Measurements from ENCODE around the gene CALY.

CALY gene

GRCh38 chr10:133311570-133311969, 25.1 kb downstream of the CALY start:
- DNase-seq (ENCODE audit: low read depth in 2 of 2) = no peak

DNA sequence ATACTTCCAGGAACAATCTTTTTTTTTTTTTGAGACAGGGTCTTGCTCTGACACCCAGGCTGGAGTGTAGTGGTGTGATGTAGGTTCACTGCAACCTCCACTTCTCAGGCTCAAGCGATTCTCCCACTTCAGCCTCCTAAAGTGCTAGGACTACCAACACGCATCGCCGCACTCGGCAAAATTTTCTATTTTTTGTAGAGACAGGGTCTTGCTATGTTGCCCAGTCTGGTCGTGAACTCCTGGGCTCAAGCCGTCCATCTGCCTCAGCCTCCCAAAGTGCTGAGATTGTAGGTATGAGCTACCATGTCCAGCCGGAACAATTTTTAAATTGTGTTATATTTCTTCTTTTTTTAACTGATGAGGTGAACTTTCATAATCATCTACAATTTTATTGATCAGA, 25.9 kb downstream of the CALY start:
- DNase-seq (ENCODE audit: low read depth in 2 of 2) = no peak

- DNase-seq (ENCODE audit: low read depth in 2 of 2) = no peak
These were observed 26.3 kb downstream of the CALY start for GRCh38 chr10:133310399-133310755.

DNA sequence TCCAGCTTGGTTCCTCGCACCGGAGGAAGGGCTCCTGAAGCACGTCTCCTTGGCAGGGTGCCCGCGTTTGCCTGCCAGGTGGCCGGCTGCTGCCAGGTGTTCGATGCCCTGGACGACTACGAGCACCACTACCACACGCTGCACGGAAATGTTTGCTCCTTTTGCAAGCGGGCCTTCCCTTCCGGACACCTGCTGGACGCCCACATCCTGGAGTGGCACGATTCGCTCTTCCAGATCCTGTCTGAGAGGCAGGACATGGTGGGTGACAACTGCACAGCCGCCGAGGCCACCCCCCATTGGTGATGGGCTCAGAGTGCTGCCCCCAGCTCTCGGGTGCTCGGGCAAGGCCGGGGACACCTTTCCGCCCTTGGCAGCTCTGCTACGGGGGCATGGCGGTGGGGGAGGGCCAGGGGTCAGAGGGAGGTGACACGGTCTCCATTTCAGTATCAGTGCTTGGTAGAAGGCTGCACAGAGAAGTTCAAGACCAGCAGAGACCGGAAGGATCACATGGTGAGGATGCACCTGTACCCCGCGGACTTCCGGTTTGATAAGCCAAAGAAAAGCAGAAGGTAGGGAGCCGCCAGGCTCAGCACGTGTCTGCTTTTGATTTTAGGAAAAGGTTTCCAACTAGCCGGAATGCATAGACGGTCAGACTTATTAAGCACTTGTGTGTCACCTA, 26.8 kb downstream of the CALY start:
- no peak for DNase-seq (ENCODE audit: low read depth in 2 of 2)

- DNase-seq (ENCODE audit: low read depth in 2 of 2) = peak; percentile 62 to 70
These were observed 27.5 kb downstream of the CALY start for GRCh38 chr10:133309100-133309719.

DNA sequence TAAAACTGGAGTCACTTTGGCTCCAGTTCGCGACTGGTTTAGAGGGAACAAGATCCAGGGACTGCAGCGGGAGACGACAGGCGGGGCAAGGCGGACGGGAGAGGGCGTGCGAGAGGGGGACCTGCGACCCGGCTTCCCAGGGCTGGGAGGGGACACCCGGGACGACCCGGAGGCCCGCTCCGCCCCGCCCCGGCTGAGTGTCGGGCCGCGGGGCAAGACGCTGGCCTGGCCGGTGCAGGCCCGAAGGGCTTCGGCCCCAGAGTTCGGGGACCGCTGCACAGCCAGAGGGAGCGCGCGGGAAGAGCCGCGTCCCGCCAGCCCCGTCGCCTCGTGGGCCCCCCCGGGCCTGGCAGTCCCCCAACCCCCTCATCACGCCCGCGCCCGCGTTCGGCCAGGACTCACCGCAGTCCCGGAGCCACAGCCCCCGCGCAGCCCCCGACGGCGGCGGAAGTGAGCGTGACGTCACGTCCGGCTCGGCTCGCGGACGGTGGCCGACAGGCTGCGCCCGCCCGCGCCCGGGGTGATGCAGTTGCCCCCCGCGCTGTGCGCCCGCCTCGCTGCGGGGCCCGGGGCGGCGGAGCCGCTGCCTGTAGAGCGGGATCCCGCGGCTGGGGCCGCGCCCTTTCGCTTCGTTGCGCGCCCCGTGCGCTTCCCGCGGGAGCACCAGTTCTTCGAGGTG, 28.1 kb downstream of the CALY start, which contains the start of the genes TUBGCP2 and ZNF511:
TSS of gene TUBGCP2 (minus strand) at position 452 of the 679 bp plus-strand sequence. CDS start 5,931 bp downstream, outside the sequence.
TSS of gene ZNF511 (plus strand) at position 494 of the 679 bp plus-strand sequence. CDS start at position 524, 30 bp downstream.
- peak; percentile 55 to 66 for DNase-seq (ENCODE audit: low read depth in 2 of 2)

GRCh38 chr10:133307776-133308420, 28.8 kb downstream of the CALY start:
- DNase-seq (ENCODE audit: low read depth in 2 of 2) = no peak

DNA sequence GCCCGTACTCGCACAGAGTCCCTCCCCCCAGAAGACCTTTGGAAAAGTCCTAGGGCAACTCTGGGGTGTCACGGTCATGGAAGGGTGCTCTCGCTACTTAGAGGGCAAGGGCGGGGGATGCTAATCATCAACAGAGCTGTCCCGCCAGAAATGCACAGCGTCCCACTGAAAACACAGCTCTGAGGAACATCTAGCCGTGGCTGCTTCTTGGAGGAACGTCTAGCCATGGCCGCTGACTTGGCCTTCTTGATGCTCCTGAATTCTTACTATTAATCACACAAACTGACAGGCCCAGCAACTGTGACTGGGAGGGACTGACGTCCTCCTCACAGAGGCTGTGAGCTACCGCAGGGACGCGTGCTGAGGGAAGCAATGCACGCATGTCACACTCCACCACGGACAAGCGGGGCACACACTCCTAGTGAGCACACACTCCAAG, 29.7 kb downstream of the CALY start:
- no peak for DNase-seq (ENCODE audit: low read depth in 2 of 2)

- DNase-seq (ENCODE audit: low read depth in 2 of 2) = no peak
These were observed 30.6 kb downstream of the CALY start for GRCh38 chr10:133306097-133306476.

GRCh38 chr10:133303206-133303605, 33.5 kb downstream of the CALY start:
- no peak for DNase-seq (ENCODE audit: low read depth in 2 of 2)

DNA sequence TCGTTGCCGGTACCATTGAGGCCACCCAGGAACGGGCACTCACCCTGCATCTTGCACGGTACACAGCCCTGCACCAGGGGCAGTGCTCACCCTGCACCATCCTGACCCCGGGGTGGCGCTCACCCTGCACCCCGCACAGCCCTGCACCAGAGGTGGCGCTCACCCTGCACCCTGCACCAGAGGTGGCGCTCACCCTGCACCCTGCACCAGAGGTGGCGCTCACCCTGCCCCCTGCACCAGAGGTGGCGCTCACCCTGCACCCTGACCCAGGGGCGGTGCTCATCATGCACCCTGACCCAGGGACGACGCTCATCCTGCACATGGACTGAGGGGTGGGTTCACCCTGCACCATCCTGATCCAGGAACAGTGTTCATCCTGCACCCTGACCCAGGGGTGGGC, 34.5 kb downstream of the CALY start:
- DNase-seq (ENCODE audit: low read depth in 2 of 2) = no peak

DNA sequence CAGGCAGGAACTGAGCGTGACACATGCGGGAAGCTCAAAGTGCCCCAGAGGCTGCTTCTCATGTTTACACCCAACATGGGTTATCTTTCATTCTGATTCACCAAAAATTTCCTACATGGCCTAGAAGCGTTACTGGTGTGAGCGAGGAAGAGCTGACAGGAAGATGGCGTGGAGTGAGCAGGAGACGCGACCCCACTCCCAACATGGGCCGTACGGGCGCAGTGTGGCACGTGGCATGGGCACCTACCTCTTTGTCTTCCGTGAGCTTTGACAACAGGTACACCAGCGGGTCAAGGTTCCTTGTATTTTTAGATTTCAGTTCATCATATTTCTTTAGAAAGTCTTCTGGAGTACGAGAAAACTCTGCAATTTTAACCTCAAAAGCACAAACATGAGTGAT, 37.0 kb downstream of the CALY start:
- no peak for DNase-seq (ENCODE audit: low read depth in 2 of 2)

DNA sequence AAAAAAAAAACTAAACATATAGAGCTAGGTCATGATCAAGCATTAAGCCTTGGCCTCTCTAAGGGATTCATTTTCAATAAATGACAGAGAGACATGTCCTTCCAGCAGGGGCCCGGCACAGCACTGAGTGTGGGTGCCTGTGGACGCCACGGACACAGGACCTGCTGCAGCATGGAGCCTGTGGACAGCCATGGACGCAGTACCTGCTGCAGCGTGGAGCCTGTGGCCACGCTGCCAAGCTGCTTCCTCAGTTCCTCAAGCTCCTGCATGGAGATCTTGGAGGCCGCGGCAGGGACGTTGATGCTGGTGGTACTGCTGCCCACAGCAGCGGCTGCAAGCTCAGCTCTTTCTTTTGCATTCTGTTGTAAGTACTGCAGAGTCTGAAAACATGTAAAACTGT, 37.5 kb downstream of the CALY start:
- DNase-seq (ENCODE audit: low read depth in 2 of 2) = no peak

DNA sequence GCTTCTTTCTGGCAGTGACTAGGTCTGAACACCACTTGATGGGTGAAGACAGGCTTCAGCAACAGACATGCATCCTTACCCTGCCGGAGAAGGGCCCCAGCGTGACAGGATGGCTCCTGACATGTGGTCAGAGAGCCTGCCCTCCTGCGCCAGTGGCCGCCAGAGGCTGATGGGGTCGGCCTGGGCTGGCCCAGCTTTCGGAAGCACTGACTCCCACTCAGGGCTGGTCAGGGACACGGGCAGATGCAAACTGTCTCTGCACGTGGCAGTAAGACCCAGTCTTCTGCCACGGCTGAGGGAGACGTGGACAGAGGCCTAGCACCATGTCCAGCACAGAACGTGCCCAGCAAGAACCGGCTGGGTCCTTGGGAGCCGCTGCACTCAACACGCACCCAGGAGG, 38.2 kb downstream of the CALY start:
- DNase-seq (ENCODE audit: low read depth in 2 of 2) = no peak

- no peak for DNase-seq (ENCODE audit: low read depth in 2 of 2)
These were observed 39.2 kb downstream of the CALY start for GRCh38 chr10:133297504-133297903.

DNA sequence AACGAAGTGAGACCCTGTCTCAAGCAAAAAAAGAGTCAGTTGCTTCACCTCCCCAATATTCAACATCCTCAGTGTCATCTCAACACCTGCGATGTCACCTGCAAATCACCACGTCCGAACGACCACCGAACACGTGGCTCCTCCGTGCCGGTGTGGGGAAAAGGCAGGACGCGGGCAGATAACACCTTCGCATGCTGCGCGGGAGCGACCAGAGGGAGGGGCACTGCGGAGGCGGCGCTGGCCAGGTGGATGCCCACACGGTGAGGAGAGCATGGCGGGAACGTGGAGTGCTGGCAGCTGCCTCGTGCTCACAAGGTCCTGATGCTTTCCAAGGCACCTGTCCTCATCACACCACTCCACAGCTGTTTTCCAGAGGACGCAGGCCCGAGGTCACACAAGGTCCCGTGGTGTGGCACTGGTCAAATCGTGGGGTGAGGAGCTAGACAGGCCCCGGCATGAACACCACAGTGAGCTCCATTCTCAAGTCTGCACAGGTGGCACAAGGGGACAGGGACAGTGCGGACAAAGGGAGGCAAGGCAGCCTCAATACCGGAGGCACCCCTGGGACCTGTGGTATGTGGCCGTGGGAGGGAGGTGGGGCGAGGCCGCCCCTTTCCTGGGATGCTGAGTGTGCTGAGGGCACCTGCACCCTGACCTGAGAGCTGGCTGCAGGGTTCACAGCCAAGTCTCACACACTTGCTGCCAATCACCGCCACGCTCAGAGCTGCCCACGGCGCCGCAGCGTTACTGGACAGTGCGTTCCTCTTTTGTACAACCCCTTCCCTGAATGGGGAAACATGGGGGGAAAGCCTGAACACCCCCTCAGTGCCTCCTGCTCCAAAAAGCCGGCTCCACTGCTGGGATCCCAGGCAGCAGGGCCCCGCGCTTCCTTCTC, 41.0 kb downstream of the CALY start:
- no peak for DNase-seq (ENCODE audit: low read depth in 2 of 2)

DNA sequence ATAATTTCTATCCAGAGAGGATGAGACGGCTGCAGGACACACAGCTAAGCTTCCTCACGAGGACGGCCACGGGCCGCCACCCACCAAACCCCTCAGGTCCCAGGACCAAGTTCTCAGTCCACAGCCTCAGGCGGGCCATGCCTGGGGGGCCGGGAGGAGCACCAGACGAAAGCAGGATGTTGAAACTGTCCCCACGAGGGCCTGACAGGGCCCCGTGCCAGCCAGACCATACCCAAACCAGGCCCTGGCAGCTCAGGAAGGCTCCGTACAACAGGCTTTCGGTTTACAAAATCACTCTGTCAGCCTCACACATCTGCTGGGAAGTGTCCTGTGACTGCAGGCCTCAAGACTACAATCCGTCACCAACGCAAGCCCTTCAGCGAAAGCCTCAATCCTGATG, 42.5 kb downstream of the CALY start:
- no peak for DNase-seq (ENCODE audit: low read depth in 2 of 2)

DNA sequence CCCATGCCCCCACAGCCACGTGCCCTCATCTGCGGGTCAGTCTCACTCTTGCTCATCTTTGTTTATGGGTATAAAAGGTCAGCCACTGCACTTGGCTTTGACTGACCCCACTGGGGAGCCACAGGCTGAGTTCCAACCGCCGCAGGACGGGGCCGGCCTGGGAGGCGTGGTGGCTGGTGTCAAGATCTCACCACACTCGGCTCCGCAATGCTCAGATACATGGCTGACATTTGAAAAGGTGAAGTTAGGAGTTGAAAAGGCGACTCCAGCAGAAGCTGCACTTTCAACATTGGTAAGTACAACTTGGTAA, 42.9 kb downstream of the CALY start:
- no peak for DNase-seq (ENCODE audit: low read depth in 2 of 2)

GRCh38 chr10:133292919-133293809, 43.5 kb downstream of the CALY start:
- no peak for DNase-seq (ENCODE audit: low read depth in 2 of 2)

DNA sequence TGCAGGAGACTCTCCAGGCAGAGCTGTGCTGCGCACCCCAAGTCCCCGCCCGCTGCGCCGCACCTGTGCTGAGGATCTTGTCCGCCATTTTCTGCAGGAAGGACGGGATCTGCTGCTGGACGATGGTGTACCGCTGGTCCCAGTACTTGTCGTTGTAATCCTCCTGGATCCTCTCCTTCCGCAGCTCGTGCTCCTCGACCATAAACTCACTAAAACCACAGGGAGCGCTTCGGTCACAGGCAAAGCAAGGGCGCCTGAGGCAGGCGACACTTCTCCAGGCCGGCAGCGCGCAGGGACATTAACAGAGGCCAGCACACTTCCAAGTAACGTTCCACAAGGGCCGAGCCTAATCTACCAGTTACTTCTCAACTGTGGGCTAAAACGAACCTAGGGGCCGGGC, 46.9 kb downstream of the CALY start:
- DNase-seq (ENCODE audit: low read depth in 2 of 2) = no peak

All from fibroblast of skin of left biceps (primary cell).